ENCODE measurements around the gene OTX1. TPM values are rescaled to one million over a fixed set of nuclear protein-coding genes. Genes with fewer than 3 reads are reported as not detected.

OTX1 gene
- total RNA-seq, 2 experiments from 2014 or later, result 1.0 to 2.9 TPM

DNA sequence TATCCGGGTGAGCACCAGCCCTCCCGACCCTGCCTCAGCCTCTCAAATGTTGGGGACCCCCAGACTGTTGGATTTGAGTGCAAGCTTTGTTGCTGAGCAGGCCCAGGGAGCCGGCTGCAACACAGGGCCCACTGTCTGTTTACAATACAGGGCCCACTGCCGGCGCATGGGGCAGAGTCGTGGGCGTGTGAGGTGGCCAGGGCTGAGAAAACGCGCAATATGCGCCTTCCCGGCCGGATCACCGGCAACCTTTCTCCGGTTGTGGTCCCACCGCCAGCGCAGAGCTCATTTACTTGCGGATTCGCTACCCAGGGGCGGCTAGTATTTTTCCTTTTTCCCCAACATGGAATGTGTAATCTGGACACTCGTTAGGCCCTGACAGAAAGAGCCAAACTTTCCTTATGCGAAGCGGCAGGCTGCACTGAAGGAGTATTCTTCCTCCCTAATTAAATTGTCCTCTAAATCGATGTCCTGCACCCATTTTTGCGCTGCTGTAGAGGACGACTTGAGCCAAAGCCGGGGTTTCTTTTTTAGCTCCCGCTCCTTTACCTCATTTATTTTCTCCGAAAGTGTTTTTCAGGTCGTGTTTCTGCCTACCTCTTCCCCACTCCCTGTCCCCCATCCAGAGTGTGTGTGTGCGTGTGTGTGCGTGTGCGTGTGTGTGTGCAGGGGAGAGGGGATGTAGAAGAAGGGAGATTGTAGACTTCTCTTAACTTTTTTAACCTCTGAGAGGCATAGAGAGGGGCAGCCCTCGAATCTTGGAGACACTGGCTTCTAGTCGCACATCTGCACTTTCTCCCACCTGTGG lies 2.7 kb downstream of the OTX1 start:
- intact Hi-C loops (cut with micrococcal nuclease; ENCODE audit: unreplicated experiment), result no loop called here
- peaks cover 5% of the 10 kb centered on the region for H3K4me1 ChIP-seq (ENCODE audit: insufficient read depth, low read length, poor library complexity, severe bottlenecking)
- TF ChIP-seq CTCF (conservative IDR thresholded peaks at IDR 0.05; ENCODE audit: low read length) (no peak), EZH2phosphoT487 (IDR thresholded peaks at IDR 0.05; ENCODE audit: borderline replicate concordance, low read depth, low read length) (no peak)
- H3K36me3 ChIP-seq (ENCODE audit: insufficient read depth, low read length), result no peaks in the 10 kb centered on the region
- no peaks in the 10 kb centered on the region for H3K9me2 ChIP-seq (ENCODE audit: insufficient read depth, low read length)
- no peaks in the 10 kb centered on the region for H3K9me3 ChIP-seq (ENCODE audit: low read length)
- no peaks in the 10 kb centered on the region for H4K20me1 ChIP-seq (ENCODE audit: insufficient read depth, low read length)
- DNase-seq (ENCODE audit: low spot score), result no peak
- no TSS peak for BruUV-seq (replicated peaks)
- no peaks in the 10 kb centered on the region for H3K79me2 ChIP-seq (ENCODE audit: insufficient read depth, low read depth, low read length)
- ChIA-PET CTCF (ENCODE audit: unreplicated experiment) (no interaction called here), POLR2A (no interaction called here)
- H3K4me2 ChIP-seq (ENCODE audit: low read length), result no peak overlapping the region
- no peak overlapping the region for H2AFZ ChIP-seq (ENCODE audit: low read length)
- no peak overlapping the region for H3K27ac ChIP-seq (ENCODE audit: low read depth, low read length, poor library complexity, severe bottlenecking)
- H3K4me3 ChIP-seq (ENCODE audit: low read depth, low read length, poor library complexity, severe bottlenecking), result no peak overlapping the region

DNA sequence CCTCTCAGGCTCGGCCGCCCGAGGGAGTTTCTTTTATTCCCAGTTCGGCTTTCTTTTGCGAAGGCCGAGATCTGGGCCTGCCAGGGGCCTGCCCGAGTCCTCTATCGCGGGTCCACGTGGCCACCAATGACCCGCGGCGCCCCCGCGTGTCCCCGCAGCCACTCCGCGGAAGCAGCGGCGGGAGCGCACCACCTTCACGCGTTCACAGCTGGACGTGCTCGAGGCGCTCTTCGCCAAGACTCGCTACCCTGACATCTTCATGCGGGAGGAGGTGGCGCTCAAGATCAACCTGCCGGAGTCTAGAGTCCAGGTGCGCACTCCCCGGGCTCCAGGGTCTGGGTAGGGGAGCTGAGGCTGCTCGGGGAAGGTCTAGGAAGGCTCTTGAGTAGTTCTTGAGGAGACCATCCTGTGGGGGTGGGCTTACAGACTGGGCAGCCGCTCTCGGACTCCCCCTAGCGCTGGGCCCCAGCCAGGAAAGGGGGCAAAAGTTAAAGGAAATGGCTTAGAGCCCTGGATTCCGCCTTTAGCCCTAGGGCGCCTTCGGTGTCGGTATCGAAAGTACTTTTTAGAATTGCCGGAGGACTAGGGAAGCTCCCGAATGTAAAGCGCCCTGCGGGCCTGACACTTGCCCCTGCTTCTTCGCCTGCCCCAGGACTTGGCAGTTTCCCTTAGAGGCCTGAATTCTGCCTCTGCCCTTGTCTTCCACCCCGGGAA lies 3.4 kb downstream of the OTX1 start:
- Histone ChIP-seq H4K20me1 (ENCODE audit: insufficient read depth, low read length) (no peaks in the 10 kb centered on the region), H3K4me2 (ENCODE audit: low read length) (no peak overlapping the region; the same call in 1 of the 2 replicates), H3K27ac (ENCODE audit: low read depth, low read length, poor library complexity, severe bottlenecking) (no peak overlapping the region), H3K4me1 (ENCODE audit: insufficient read depth, low read length, poor library complexity, severe bottlenecking) (peaks cover 5% of the 10 kb centered on the region), H3K79me2 (ENCODE audit: insufficient read depth, low read depth, low read length) (no peaks in the 10 kb centered on the region), H3K9me3 (ENCODE audit: low read length) (no peaks in the 10 kb centered on the region), H3K36me3 (ENCODE audit: insufficient read depth, low read length) (no peaks in the 10 kb centered on the region), H2AFZ (ENCODE audit: low read length) (no peak overlapping the region), H3K9me2 (ENCODE audit: insufficient read depth, low read length) (no peaks in the 10 kb centered on the region), H3K4me3 (ENCODE audit: low read depth, low read length, poor library complexity, severe bottlenecking) (no peak overlapping the region)
- BruUV-seq (replicated peaks), result no TSS peak
- DNase-seq (ENCODE audit: low spot score), result peak; percentile 8
- CTCF ChIA-PET (ENCODE audit: unreplicated experiment), result no interaction called here
- POLR2A ChIA-PET, result no interaction called here
- intact Hi-C loops (cut with micrococcal nuclease; ENCODE audit: unreplicated experiment), result no loop called here
- TF ChIP-seq EZH2phosphoT487 (IDR thresholded peaks at IDR 0.05; ENCODE audit: borderline replicate concordance, low read depth, low read length), result no peak
- TF ChIP-seq CTCF (conservative IDR thresholded peaks at IDR 0.05; ENCODE audit: low read length), result peak; percentile 72

DNA sequence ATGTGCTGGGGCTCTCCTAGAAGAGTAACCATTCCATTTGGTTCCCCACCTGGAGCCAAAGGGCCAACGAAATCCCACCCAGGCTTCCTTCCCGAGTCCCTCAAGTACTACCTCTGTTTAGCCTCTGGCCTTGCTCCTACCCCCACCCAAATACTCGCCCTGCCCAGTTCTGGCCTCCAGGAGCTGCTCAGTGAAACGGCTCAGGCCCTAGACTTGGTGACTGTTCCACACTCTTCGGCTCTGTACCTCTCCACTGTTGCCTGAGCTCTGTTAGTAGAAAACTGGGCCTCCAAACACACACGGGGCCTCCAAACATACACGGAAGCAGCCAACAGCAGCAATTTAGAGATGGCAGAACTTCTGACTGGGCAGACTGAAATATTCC lies 4.2 kb downstream of the OTX1 start:
- Histone ChIP-seq H3K4me2 (ENCODE audit: low read length) (no peak overlapping the region), H3K27ac (ENCODE audit: low read depth, low read length, poor library complexity, severe bottlenecking) (no peak overlapping the region), H3K79me2 (ENCODE audit: insufficient read depth, low read depth, low read length) (no peaks in the 10 kb centered on the region), H3K9me2 (ENCODE audit: insufficient read depth, low read length) (no peaks in the 10 kb centered on the region), H3K36me3 (ENCODE audit: insufficient read depth, low read length) (no peaks in the 10 kb centered on the region), H4K20me1 (ENCODE audit: insufficient read depth, low read length) (no peaks in the 10 kb centered on the region), H3K4me1 (ENCODE audit: insufficient read depth, low read length, poor library complexity, severe bottlenecking) (no peaks in the 10 kb centered on the region), H2AFZ (ENCODE audit: low read length) (no peak overlapping the region), H3K9me3 (ENCODE audit: low read length) (no peaks in the 10 kb centered on the region), H3K4me3 (ENCODE audit: low read depth, low read length, poor library complexity, severe bottlenecking) (no peak overlapping the region)
- ChIA-PET POLR2A (no interaction called here), CTCF (ENCODE audit: unreplicated experiment) (no interaction called here)
- no TSS peak for BruUV-seq (replicated peaks)
- intact Hi-C loops (cut with micrococcal nuclease; ENCODE audit: unreplicated experiment), result no loop called here
- DNase-seq (ENCODE audit: low spot score), result no peak
- no peak for TF ChIP-seq EZH2phosphoT487 (IDR thresholded peaks at IDR 0.05; ENCODE audit: borderline replicate concordance, low read depth, low read length)
- no peak for TF ChIP-seq CTCF (conservative IDR thresholded peaks at IDR 0.05; ENCODE audit: low read length)
